K562 (cell line): ENCODE data around the gene PCSK2. TPM values are rescaled to one million over a fixed set of nuclear protein-coding genes. Genes with fewer than 3 reads are reported as not detected.

ENCODE experiments used
- ATAC-seq: fragments of 200-7000 bp; cut with Tn5 transposase; 3 replicates; pipeline ENCODE4 v1.9.1; 2020; ENCODE audit warnings: moderate library complexity
- BruUV-seq: library from RNA; stranded (reverse); fragments of 400-500 nt; replicated peaks from 2 replicates; lab custom pipeline; 2021; lab: Mats Ljungman, UMichigan
- CTCF ChIA-PET: fragments of 300-600 bp; formaldehyde crosslinking; extraction: SDS; loops from one replicate; lab custom pipeline; 2021; ENCODE audit warnings: low intra/inter-chr PET ratio; lab: Yijun Ruan, JAX
- POLR2A ChIA-PET: fragments of 300-600, 350-650 bp; sonication (Branson Sonifier 250); formaldehyde crosslinking; extraction: SDS; loops from one replicate; lab custom pipeline; 2021; ENCODE audit warnings: antibody characterized with exemption, inconsistent platforms; lab: Yijun Ruan, JAX
- DNase-seq, 4 experiments: peaks; one replicate each; pipeline versions ENCODE4 v3.0.0 to v3.0.0-alpha.2; 2011 to 2018; ENCODE audit warnings: low spot score in 3 of 4, mixed read lengths in 3 of 4; ENCODE audit errors: extremely low read depth in 1 of 4
- FAIRE-seq: peaks from 2 replicates; lab custom pipeline; 2011; peaks lifted over from hg19 to GRCh38; lab: Jason Lieb, UNC
- H2AFZ ChIP-seq: 2 replicates; pipeline ENCODE4 v1.6.0; 2011; ENCODE audit warnings: low read depth, low read length, control low read depth, inconsistent platforms
- H3K27ac ChIP-seq: fragments of 200-600 bp; 3 replicates; pipeline ENCODE4 v1.8.0; 2011; ENCODE audit warnings: low read depth, mild to moderate bottlenecking, control low read depth, inconsistent platforms, low read length, moderate library complexity, mixed read lengths; ENCODE audit errors: extremely low read depth
- H3K27me3 ChIP-seq, 2 experiments: fragments of 300-600 bp in 1 of 2; 2 replicates in 1 of 2; 3 replicates in 1 of 2; pipeline versions ENCODE4 v1.6.0 to v1.8.0; 2011; ENCODE audit warnings: inconsistent platforms in 2 of 2, low read length in 2 of 2, mild to moderate bottlenecking in 1 of 2, mixed read lengths in 1 of 2, moderate library complexity in 1 of 2; ENCODE audit not compliant: control insufficient read depth in 2 of 2, insufficient read depth in 2 of 2
- H3K36me3 ChIP-seq: fragments of 300-600 bp; 3 replicates; pipeline ENCODE4 v1.8.0; 2011; ENCODE audit warnings: mild to moderate bottlenecking, low read length, inconsistent platforms; ENCODE audit not compliant: control insufficient read depth, insufficient read depth
- H3K4me1 ChIP-seq, 2 experiments: fragments of 200-600 bp in 1 of 2; replicated peaks in 1 of 2; 2 replicates in 1 of 2; 3 replicates in 1 of 2; pipeline versions ENCODE4 v1.5.1 to v1.8.0; 2011; ENCODE audit warnings: inconsistent platforms in 2 of 2, low read length in 2 of 2, mild to moderate bottlenecking in 1 of 2, mixed read lengths in 1 of 2, moderate library complexity in 1 of 2; ENCODE audit not compliant: control insufficient read depth in 2 of 2, insufficient read depth in 2 of 2
- H3K4me2 ChIP-seq: 2 replicates; pipeline ENCODE4 v1.6.1; 2011; ENCODE audit warnings: low read length, control low read depth, inconsistent platforms, mixed read lengths; ENCODE audit not compliant: insufficient read depth
- H3K4me3 ChIP-seq: fragments of 200-600 bp; sonication (generic), shearing (Covaris generic); 2 replicates; pipeline ENCODE4 v1.5.1; 2016; ENCODE audit warnings: control low read depth, inconsistent platforms
- H3K79me2 ChIP-seq: fragments of 200-600 bp; 3 replicates; pipeline ENCODE4 v1.8.0; 2011; ENCODE audit warnings: low read length, inconsistent platforms; ENCODE audit not compliant: control insufficient read depth, insufficient read depth
- H3K9ac ChIP-seq, 2 experiments: 2 replicates each; pipeline versions ENCODE4 v1.6.0 to v1.6.1; 2011; ENCODE audit warnings: low read depth in 2 of 2, low read length in 2 of 2, control low read depth in 1 of 2, inconsistent platforms in 1 of 2, mild to moderate bottlenecking in 1 of 2, mixed read lengths in 1 of 2; ENCODE audit not compliant: insufficient read depth in 1 of 2
- H3K9me1 ChIP-seq: one replicate; pipeline ENCODE4 v1.6.0; 2011; ENCODE audit warnings: inconsistent platforms, mild to moderate bottlenecking, low read length, moderate library complexity; ENCODE audit not compliant: control insufficient read depth, insufficient read depth
- H3K9me3 ChIP-seq: replicated peaks from 2 replicates; pipeline ENCODE4 v1.5.1; 2011; ENCODE audit warnings: low read depth, low read length, inconsistent platforms; ENCODE audit not compliant: control insufficient read depth, insufficient read depth
- H4K20me1 ChIP-seq: replicated peaks from 2 replicates; pipeline ENCODE4 v1.6.1; 2011; ENCODE audit warnings: low read length, inconsistent platforms, mixed read lengths; ENCODE audit not compliant: control insufficient read depth, insufficient read depth
- CCAR2 ChIP-seq: fragments of 200-400 bp; formaldehyde crosslinking; IDR thresholded peaks from 2 replicates; pipeline ENCODE4 v1.6.1; 2017; ENCODE audit warnings: mild to moderate bottlenecking, low read depth, low read length
- HDAC6 ChIP-seq: IDR thresholded peaks from 2 replicates; pipeline ENCODE4 v1.6.1; 2012; ENCODE audit warnings: low read depth, mild to moderate bottlenecking, control low read depth, inconsistent platforms, low read length, moderate library complexity
- NR1H2 ChIP-seq: sonication (generic); formaldehyde crosslinking; IDR thresholded peaks from 2 replicates; pipeline ENCODE4 v1.4.0; 2020; ENCODE audit warnings: mild to moderate bottlenecking, missing genetic modification reagents
- ZNF184 ChIP-seq: sonication (generic); formaldehyde crosslinking; IDR thresholded peaks from 2 replicates; pipeline ENCODE4 v1.5.0; 2020; ENCODE audit warnings: missing genetic modification reagents
- WGBS: fragments of 100-300 bp; shearing (Covaris generic); methylation state at CpG from one replicate; pipeline ENCODE4 v1.1.6; 2016; ENCODE audit warnings: low coverage, mixed read lengths; ENCODE audit not compliant: insufficient coverage; ENCODE audit errors: missing lambda C conversion rate; 5-methylcytosine and 5-hydroxymethylcytosine counted together
- in situ Hi-C: fragments of 300-500 bp; cut with MboI; formaldehyde crosslinking; loops from 4 replicates; pipeline ENCODE4 v1.15.0; 2018; ENCODE audit warnings: inconsistent platforms, mixed read lengths
- intact Hi-C: fragments of 100-400 bp; cut with micrococcal nuclease; formaldehyde crosslinking; loops from 2 replicates; pipeline ENCODE4 v1.14.2; 2022
- polyA plus RNA-seq, 8 experiments: library from polyadenylated mRNA; depleted of rRNA in 4 of 8; stranded (reverse) in 5 of 8; unstranded in 3 of 8; fragments of >200 nt; fragmentation: Nextera tagmentation in 2 of 8; fragmentation: Illumina TruSeq in 1 of 8; extraction: Ambion mirVana in 2 of 8; extraction: Trizol in 1 of 8; gene quantifications; 2 replicates each; pipeline versions ENCODE4 v1.2.1 to v1.2.3, GENCODE V29; 2011 to 2014; ENCODE audit warnings: inconsistent platforms in 1 of 8, missing spikeins in 1 of 8
- total RNA-seq, 7 experiments: library from RNA; depleted of rRNA in 6 of 7; stranded (reverse); fragments of >200 nt in 6 of 7; fragmentation: Illumina TruSeq in 2 of 7; extraction: Trizol in 2 of 7; gene quantifications; 2 replicates each; pipeline versions ENCODE4 v1.2.1 to v1.2.3, GENCODE V29; 2011 to 2021; ENCODE audit warnings: low replicate concordance in 1 of 7
- TF ChIP-seq, protein P1 (sequence below): fragments of 450-650 bp; formaldehyde crosslinking; IDR thresholded peaks from 2 replicates; pipeline ENCODE4 v1.4.0; 2022; ENCODE audit warnings: missing genetic modification characterization
- TF ChIP-seq, protein P2 (sequence below): IDR thresholded peaks from 2 replicates; pipeline ENCODE4 v1.6.1; 2011; ENCODE audit warnings: borderline replicate concordance, low read depth, mild to moderate bottlenecking, moderate library complexity, low read length; ENCODE audit not compliant: insufficient read depth, poor library complexity, severe bottlenecking

PCSK2 gene
- total and polyA plus RNA-seq, 9 of the 15 experiments (the other 6 are each of a cell fraction or from before 2014, with no cell fraction given), result 0.04 to 0.07 (median 0.05) TPM; not detected in 6

DNA sequence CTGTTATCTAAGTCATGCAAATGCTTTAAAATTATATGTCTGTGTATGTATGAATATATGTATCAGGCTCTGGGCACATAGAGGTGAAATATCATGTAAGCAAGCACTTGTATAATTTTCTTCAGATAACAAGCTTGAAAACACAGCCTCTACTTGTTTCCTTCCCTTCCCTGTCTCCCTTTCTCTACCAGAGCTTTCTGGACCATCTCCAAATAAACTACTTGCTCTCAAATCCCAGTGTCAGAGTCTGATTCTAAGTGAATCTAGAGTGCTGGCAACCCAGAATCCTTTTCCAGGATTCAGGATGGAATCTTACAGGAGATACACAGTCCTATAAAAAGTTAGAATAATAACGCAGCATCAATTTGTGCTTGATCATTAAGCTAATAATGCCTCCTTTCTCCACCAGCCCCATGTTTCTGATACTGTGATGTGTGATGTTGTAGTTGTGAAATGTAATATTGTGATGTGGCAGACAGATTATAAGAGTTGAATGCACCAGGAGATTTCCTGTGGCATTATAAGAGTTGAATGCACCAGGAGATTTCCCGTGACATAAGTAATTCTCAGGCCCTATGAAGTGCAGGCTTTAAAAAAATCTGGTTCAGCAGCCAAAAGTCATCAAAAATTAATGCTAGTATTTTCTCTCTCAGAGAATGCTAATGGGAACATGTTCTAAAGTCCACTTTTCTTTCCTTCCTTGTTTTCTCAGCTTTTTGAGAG lies 89.6 kb downstream of the PCSK2 start:
- FAIRE-seq, result no peak
- H3K27ac ChIP-seq, result no peak overlapping the region
- no peaks in the 10 kb centered on the region for H3K9me3 ChIP-seq
- POLR2A ChIA-PET, result no interaction called here
- no peak overlapping the region for H3K4me3 ChIP-seq
- H3K4me1 ChIP-seq, result no peaks in the 10 kb centered on the region
- no peak overlapping the region for H3K9ac ChIP-seq
- ATAC-seq, result no peak
- BruUV-seq, result no TSS peak
- no peak overlapping the region for H3K4me2 ChIP-seq
- TF ChIP-seq ZNF184 (CRISPR knock-in tag) (no peak), CCAR2 (no peak), NR1H2 (no peak), HDAC6 (no peak)
- TF ChIP-seq, protein P1, sequence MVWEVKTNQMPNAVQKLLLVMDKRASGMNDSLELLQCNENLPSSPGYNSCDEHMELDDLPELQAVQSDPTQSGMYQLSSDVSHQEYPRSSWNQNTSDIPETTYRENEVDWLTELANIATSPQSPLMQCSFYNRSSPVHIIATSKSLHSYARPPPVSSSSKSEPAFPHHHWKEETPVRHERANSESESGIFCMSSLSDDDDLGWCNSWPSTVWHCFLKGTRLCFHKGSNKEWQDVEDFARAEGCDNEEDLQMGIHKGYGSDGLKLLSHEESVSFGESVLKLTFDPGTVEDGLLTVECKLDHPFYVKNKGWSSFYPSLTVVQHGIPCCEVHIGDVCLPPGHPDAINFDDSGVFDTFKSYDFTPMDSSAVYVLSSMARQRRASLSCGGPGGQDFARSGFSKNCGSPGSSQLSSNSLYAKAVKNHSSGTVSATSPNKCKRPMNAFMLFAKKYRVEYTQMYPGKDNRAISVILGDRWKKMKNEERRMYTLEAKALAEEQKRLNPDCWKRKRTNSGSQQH (CRISPR knock-in tag), result no peak
- TF ChIP-seq, protein P2, sequence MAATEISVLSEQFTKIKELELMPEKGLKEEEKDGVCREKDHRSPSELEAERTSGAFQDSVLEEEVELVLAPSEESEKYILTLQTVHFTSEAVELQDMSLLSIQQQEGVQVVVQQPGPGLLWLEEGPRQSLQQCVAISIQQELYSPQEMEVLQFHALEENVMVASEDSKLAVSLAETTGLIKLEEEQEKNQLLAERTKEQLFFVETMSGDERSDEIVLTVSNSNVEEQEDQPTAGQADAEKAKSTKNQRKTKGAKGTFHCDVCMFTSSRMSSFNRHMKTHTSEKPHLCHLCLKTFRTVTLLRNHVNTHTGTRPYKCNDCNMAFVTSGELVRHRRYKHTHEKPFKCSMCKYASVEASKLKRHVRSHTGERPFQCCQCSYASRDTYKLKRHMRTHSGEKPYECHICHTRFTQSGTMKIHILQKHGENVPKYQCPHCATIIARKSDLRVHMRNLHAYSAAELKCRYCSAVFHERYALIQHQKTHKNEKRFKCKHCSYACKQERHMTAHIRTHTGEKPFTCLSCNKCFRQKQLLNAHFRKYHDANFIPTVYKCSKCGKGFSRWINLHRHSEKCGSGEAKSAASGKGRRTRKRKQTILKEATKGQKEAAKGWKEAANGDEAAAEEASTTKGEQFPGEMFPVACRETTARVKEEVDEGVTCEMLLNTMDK, result no peak
- peaks cover 0 to 5% of the 10 kb centered on the region in 2 experiments; a peak in 1 of 5 replicates for H3K27me3 ChIP-seq
- H3K9me1 ChIP-seq, result no peaks in the 10 kb centered on the region
- H3K79me2 ChIP-seq, result no peaks in the 10 kb centered on the region
- WGBS, result 0% methylated on average over 2 of the region's 2 CpGs
- in situ Hi-C loops (no loop called here), intact Hi-C loops (no loop called here)
- no peaks in the 10 kb centered on the region for H3K36me3 ChIP-seq
- no peak overlapping the region for H2AFZ ChIP-seq
- CTCF ChIA-PET, result no interaction called here
- DNase-seq, result no peak
- H4K20me1 ChIP-seq, result no peaks in the 10 kb centered on the region
